Measurements from ENCODE around the gene MED13.
"Not testable (repeated sequence)": the region's sequence is repeated elsewhere in the genome, so short reads cannot be mapped to it uniquely, and the experiment has no call there.

Gene MED13

GRCh38 chr17:62052765-62053338, 12.2 kb downstream of the MED13 start:
- DNase-seq (ENCODE audit: low spot score): no peak

- DNase-seq (ENCODE audit: low spot score): no peak
These were observed 14.0 kb downstream of the MED13 start for GRCh38 chr17:62051053-62051452.

GRCh38 chr17:62049299-62049698, 15.8 kb downstream of the MED13 start:
- no peak for DNase-seq (ENCODE audit: low spot score)

- no peak for DNase-seq (ENCODE audit: low spot score)
These were observed 16.8 kb downstream of the MED13 start for GRCh38 chr17:62048262-62048661.

- no peak for DNase-seq (ENCODE audit: low spot score)
These were observed 19.6 kb downstream of the MED13 start for GRCh38 chr17:62045517-62045916.

- no peak for DNase-seq (ENCODE audit: low spot score)
These were observed 20.0 kb downstream of the MED13 start for GRCh38 chr17:62045109-62045508.

GRCh38 chr17:62043602-62044001, 21.5 kb downstream of the MED13 start:
- DNase-seq (ENCODE audit: low spot score): no peak

- DNase-seq (ENCODE audit: low spot score): no peak
These were observed 21.9 kb downstream of the MED13 start for GRCh38 chr17:62043140-62043539.

- DNase-seq (ENCODE audit: low spot score): no peak
These were observed 26.8 kb downstream of the MED13 start for GRCh38 chr17:62038248-62038647.

- DNase-seq (ENCODE audit: low spot score): no peak
These were observed 31.8 kb downstream of the MED13 start for GRCh38 chr17:62033317-62033716.

- no peak for DNase-seq (ENCODE audit: low spot score)
These were observed 32.6 kb downstream of the MED13 start for GRCh38 chr17:62032480-62032879.

- no peak for DNase-seq (ENCODE audit: low spot score)
These were observed 34.8 kb downstream of the MED13 start for GRCh38 chr17:62030264-62030663.

GRCh38 chr17:62024866-62025265, 40.2 kb downstream of the MED13 start:
- DNase-seq (ENCODE audit: low spot score): no peak

GRCh38 chr17:62017912-62018311, 47.2 kb downstream of the MED13 start:
- DNase-seq (ENCODE audit: low spot score): no peak

GRCh38 chr17:62017496-62017895, 47.6 kb downstream of the MED13 start:
- DNase-seq (ENCODE audit: low spot score): no peak

GRCh38 chr17:62014526-62014925, 50.6 kb downstream of the MED13 start:
- DNase-seq (ENCODE audit: low spot score): no peak

GRCh38 chr17:62009220-62009619, 55.9 kb downstream of the MED13 start:
- no peak for DNase-seq (ENCODE audit: low spot score)

GRCh38 chr17:62008294-62008693, 56.8 kb downstream of the MED13 start:
- no peak for DNase-seq (ENCODE audit: low spot score)

GRCh38 chr17:62004388-62004787, 60.7 kb downstream of the MED13 start:
- DNase-seq (ENCODE audit: low spot score): no peak

GRCh38 chr17:62003141-62003540, 61.9 kb downstream of the MED13 start:
- not testable (repeated sequence) for DNase-seq (ENCODE audit: low spot score)

GRCh38 chr17:62001105-62001504, 64.0 kb downstream of the MED13 start:
- no peak for DNase-seq (ENCODE audit: low spot score)

- no peak for DNase-seq (ENCODE audit: low spot score)
These were observed 64.9 kb downstream of the MED13 start for GRCh38 chr17:62000186-62000585.

GRCh38 chr17:61998534-61998933, 66.5 kb downstream of the MED13 start:
- not testable (repeated sequence) for DNase-seq (ENCODE audit: low spot score)

GRCh38 chr17:61997664-61998063, 67.4 kb downstream of the MED13 start:
- no peak for DNase-seq (ENCODE audit: low spot score)

Measured in kidney capillary endothelial cell (primary cell).